Stimulated activated CD8-positive, alpha-beta memory T cell treated with anti-CD3 and anti-CD28 coated beads, Interleukin-15, amount 100 ng/mL, for 48 hours (primary cell): Measurements from ENCODE around the gene DNAAF9.
A peak's percentile ranks its signal among the peaks of the same experiment; 100 is the strongest.
"Not testable (repeated sequence)": the region's sequence is repeated elsewhere in the genome, so short reads cannot be mapped to it uniquely, and the experiment has no call there.

ENCODE experiments used
- DNase-seq, 2 donors: peaks; one replicate each; pipeline ENCODE4 v3.0.0-alpha.2; 2020; ENCODE audit warnings: low read depth in 2 of 2

The DNAAF9 gene

GRCh38 chr20:3407040-3407770, at the start of gene DNAAF9:
TSS of gene DNAAF9 (minus strand) at chr20:3407669. CDS start at chr20:3407557, 112 bp downstream.
- DNase-seq = peak; percentile 31 to 36

- no peak for DNase-seq
Observed at GRCh38 chr20:3456648-3457047, 49.2 kb upstream of the DNAAF9 start.

- no peak for DNase-seq
Observed at GRCh38 chr20:3454831-3455230, 47.4 kb upstream of the DNAAF9 start.

GRCh38 chr20:3452690-3453089, 45.2 kb upstream of the DNAAF9 start:
- no peak for DNase-seq

- no peak for DNase-seq
Observed at GRCh38 chr20:3452136-3452535, 44.7 kb upstream of the DNAAF9 start.

GRCh38 chr20:3449319-3449718, 41.9 kb upstream of the DNAAF9 start:
- no peak for DNase-seq

GRCh38 chr20:3447321-3447720, 39.9 kb upstream of the DNAAF9 start:
- no peak for DNase-seq

- DNase-seq = no peak
Observed at GRCh38 chr20:3446779-3447178, 39.3 kb upstream of the DNAAF9 start.

- no peak for DNase-seq
Observed at GRCh38 chr20:3436864-3437574, 29.6 kb upstream of the DNAAF9 start.

- no peak for DNase-seq
Observed at GRCh38 chr20:3434232-3434631, 26.8 kb upstream of the DNAAF9 start.

GRCh38 chr20:3433744-3434143, 26.3 kb upstream of the DNAAF9 start:
- DNase-seq = no peak

GRCh38 chr20:3432844-3433243, 25.4 kb upstream of the DNAAF9 start:
- DNase-seq = no peak

- no peak for DNase-seq
Observed at GRCh38 chr20:3431109-3431508, 23.6 kb upstream of the DNAAF9 start.

- no peak for DNase-seq
Observed at GRCh38 chr20:3430376-3431069, 23.1 kb upstream of the DNAAF9 start.

GRCh38 chr20:3426766-3427165, 19.3 kb upstream of the DNAAF9 start:
- DNase-seq = not testable (repeated sequence)

GRCh38 chr20:3423126-3423525, 15.7 kb upstream of the DNAAF9 start:
- no peak for DNase-seq

GRCh38 chr20:3421985-3422384, 14.5 kb upstream of the DNAAF9 start:
- DNase-seq = no peak

GRCh38 chr20:3420211-3420707, 12.8 kb upstream of the DNAAF9 start:
- peak; percentile 36 to 53 for DNase-seq

- not testable (repeated sequence) for DNase-seq
Observed at GRCh38 chr20:3418161-3418560, 10.7 kb upstream of the DNAAF9 start.

- no peak for DNase-seq
Observed at GRCh38 chr20:3414122-3414521, 6.7 kb upstream of the DNAAF9 start.

GRCh38 chr20:3413393-3413889, 6.0 kb upstream of the DNAAF9 start:
- DNase-seq = no peak
